Tibial nerve (tissue), 4 donors: Measurements from ENCODE around the gene HECTD2.

Experiments used
- EP300 ChIP-seq, 2 donors: sonication (generic); formaldehyde crosslinking; IDR thresholded peaks; one replicate each; pipeline ENCODE4 v1.6.1; 2017; ENCODE audit warnings: antibody characterized with exemption in 2 of 2, mild to moderate bottlenecking in 1 of 2
- POLR2A ChIP-seq, 2 donors: fragments of 450-650 bp; IDR thresholded peaks; one replicate each; pipeline ENCODE4 v1.6.1; 2017; ENCODE audit warnings: antibody characterized with exemption in 2 of 2, mild to moderate bottlenecking in 2 of 2, moderate library complexity in 2 of 2
- TF ChIP-seq, protein P1 (sequence below), 5 experiments: fragments of 200-600 bp in 3 of 5; fragments of 450-650 bp in 2 of 5; sonication (generic) in 3 of 5; IDR thresholded peaks; one replicate each; pipeline ENCODE4 v1.5.1; 2016 to 2019; ENCODE audit warnings: antibody characterized with exemption in 5 of 5, mild to moderate bottlenecking in 3 of 5, moderate library complexity in 2 of 5

GRCh38 chr10:91435241-91435640 lies 25.1 kb downstream of the HECTD2 start:
- TF ChIP-seq, protein P1, sequence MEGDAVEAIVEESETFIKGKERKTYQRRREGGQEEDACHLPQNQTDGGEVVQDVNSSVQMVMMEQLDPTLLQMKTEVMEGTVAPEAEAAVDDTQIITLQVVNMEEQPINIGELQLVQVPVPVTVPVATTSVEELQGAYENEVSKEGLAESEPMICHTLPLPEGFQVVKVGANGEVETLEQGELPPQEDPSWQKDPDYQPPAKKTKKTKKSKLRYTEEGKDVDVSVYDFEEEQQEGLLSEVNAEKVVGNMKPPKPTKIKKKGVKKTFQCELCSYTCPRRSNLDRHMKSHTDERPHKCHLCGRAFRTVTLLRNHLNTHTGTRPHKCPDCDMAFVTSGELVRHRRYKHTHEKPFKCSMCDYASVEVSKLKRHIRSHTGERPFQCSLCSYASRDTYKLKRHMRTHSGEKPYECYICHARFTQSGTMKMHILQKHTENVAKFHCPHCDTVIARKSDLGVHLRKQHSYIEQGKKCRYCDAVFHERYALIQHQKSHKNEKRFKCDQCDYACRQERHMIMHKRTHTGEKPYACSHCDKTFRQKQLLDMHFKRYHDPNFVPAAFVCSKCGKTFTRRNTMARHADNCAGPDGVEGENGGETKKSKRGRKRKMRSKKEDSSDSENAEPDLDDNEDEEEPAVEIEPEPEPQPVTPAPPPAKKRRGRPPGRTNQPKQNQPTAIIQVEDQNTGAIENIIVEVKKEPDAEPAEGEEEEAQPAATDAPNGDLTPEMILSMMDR (IDR thresholded peaks at IDR 0.05): no peak
- TF ChIP-seq POLR2A (IDR thresholded peaks at IDR 0.05) (no peak), EP300 (IDR thresholded peaks at IDR 0.05) (no peak)
